ENCODE results near the gene OTOP1. TPM values are rescaled to one million over a fixed set of nuclear protein-coding genes. Genes with fewer than 3 reads are reported as not detected.

The OTOP1 gene
- total and polyA plus RNA-seq, 10 of the 15 experiments (the other 5 are each of a cell fraction or from before 2014, with no cell fraction given): not detected

GRCh38 chr4:4228356-4228668, 1.6 kb upstream of the OTOP1 start (continued):
- TF ChIP-seq STAT1 (conservative IDR thresholded peaks at IDR 0.05) (no peak), BMI1 (IDR thresholded peaks at IDR 0.05; ENCODE audit: borderline replicate concordance) (no peak), MEF2B (IDR thresholded peaks at IDR 0.05; ENCODE audit: partially characterized antibody, poor library complexity, severe bottlenecking) (no peak), CREM (IDR thresholded peaks at IDR 0.05; ENCODE audit: low read depth) (no peak), TCF12 (IDR thresholded peaks at IDR 0.05; ENCODE audit: low read depth, low read length) (no peak), RAD21 (IDR thresholded peaks at IDR 0.05; ENCODE audit: insufficient read depth, low read depth, low read length) (no peak), WRNIP1 (IDR thresholded peaks at IDR 0.05; ENCODE audit: borderline replicate concordance, low read depth, low read length) (no peak), CBX5 (IDR thresholded peaks at IDR 0.05; ENCODE audit: low read depth) (no peak), SREBF1 (IDR thresholded peaks at IDR 0.05; ENCODE audit: low read length) (no peak)

- ChIA-PET SMC1A (ENCODE audit: uncharacterized antibody, unreplicated experiment) (no interaction called here), POLR2A (no interaction called here), RAD21 (ENCODE audit: unreplicated experiment) (interaction anchor here (0.7 kb wide), 1 partner anchor 1742 kb away, joined by 3 read pairs; no protein-coding TSS in a partner anchor), CTCF (no interaction called here)
- TF ChIP-seq ZNF384 (IDR thresholded peaks at IDR 0.05; ENCODE audit: borderline replicate concordance, low read depth, low read length) (no peak), POLR2A (IDR thresholded peaks at IDR 0.05; ENCODE audit: low read depth, low read length) (no peak), ZNF24 (IDR thresholded peaks at IDR 0.05) (no peak), BRCA1 (IDR thresholded peaks at IDR 0.05; ENCODE audit: low read depth, low read length) (no peak)
- BruUV-seq (replicated peaks): no TSS peak
- FAIRE-seq: no peak
- WGBS (ENCODE audit: insufficient coverage, insufficient replicate concordance, low lambda C conversion rate, missing lambda C conversion rate): 57% methylated on average over 51 of the region's 51 CpGs
- Histone ChIP-seq H4K20me1 (ENCODE audit: control insufficient read depth, insufficient read depth) (no peaks in the 10 kb centered on the region), H3K27ac (ENCODE audit: control insufficient read depth, insufficient read depth) (no peak overlapping the region), H3K79me2 (ENCODE audit: control insufficient read depth, insufficient read depth, low read length) (no peaks in the 10 kb centered on the region), H3K4me2 (ENCODE audit: control insufficient read depth, insufficient read depth) (no peak overlapping the region), H3K36me3 (ENCODE audit: control insufficient read depth in 2 of 2, insufficient read depth in 2 of 2, low read length in 1 of 2) (no peaks in the 10 kb centered on the region), H3K9ac (ENCODE audit: control insufficient read depth, insufficient read depth, low read length) (no peak overlapping the region), H3K27me3 (replicated peaks in 1 of 2; ENCODE audit: control insufficient read depth in 2 of 2, insufficient read depth in 2 of 2, low read length in 1 of 2) (peaks cover 0 to 2% of the 10 kb centered on the region in 2 experiments; a peak in 1 of 4 replicates), H3K4me3 (no peak overlapping the region), H2AFZ (ENCODE audit: control insufficient read depth, low read depth, low read length) (no peak overlapping the region), H3K9me3 (replicated peaks; ENCODE audit: control insufficient read depth, insufficient read depth, low read length) (no peaks in the 10 kb centered on the region), H3K4me1 (ENCODE audit: control insufficient read depth, insufficient read depth, low read length) (no peaks in the 10 kb centered on the region)
- intact Hi-C loops (cut with micrococcal nuclease; ENCODE audit: unreplicated experiment) (no loop called here), in situ Hi-C loops (cut with MboI) (no loop called here)
- no peak for ATAC-seq
- no peak for DNase-seq (ENCODE audit: low read depth, low spot score)
Measured at GRCh38 chr4:4227510-4228355, 1.0 kb upstream of the OTOP1 start.
